ENCODE measurements around the gene SLC4A5.
A peak's percentile ranks its signal among the peaks of the same experiment; 100 is the strongest.
"Not testable (repeated sequence)": the region's sequence is repeated elsewhere in the genome, so short reads cannot be mapped to it uniquely, and the experiment has no call there.

SLC4A5 gene

GRCh38 chr2:74368499-74368898 lies 25.3 kb upstream of the SLC4A5 start:
- no peak overlapping the region for H3K4me3 ChIP-seq (ENCODE audit: low read length)
- no peak for DNase-seq (ENCODE audit: low read depth, low spot score)

- no peak for DNase-seq (ENCODE audit: low read depth, low spot score)
- no peak overlapping the region for H3K4me3 ChIP-seq (ENCODE audit: low read length)
These were observed 24.6 kb upstream of the SLC4A5 start for GRCh38 chr2:74367789-74368188.

- no peak overlapping the region for H3K4me3 ChIP-seq (ENCODE audit: low read length)
- no peak for DNase-seq (ENCODE audit: low read depth, low spot score)
These were observed 22.8 kb upstream of the SLC4A5 start for GRCh38 chr2:74366036-74366435.

GRCh38 chr2:74364533-74365505 lies 21.6 kb upstream of the SLC4A5 start:
- no peak for DNase-seq (ENCODE audit: low read depth, low spot score)
- H3K4me3 ChIP-seq (ENCODE audit: low read length): no peak overlapping the region

DNA sequence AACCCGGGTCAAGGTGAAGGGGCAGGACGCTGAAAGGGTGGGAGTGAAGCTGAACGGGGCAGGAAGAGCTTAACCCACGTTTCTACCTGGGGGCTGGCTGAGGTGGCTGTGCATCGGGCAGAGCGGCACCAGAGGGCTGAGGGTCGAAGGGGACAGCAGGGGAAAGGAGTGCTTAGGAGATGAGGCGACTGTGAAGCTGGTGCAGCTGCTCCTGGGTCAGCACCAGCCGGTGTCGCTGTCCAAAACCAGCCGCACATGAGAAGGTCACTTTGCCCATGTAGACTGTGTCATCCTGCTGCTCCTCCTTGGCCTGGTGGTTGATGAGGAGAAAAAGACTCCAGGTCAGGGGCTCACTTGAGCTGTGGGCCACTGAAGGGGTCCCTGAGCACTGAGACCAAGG lies 18.1 kb upstream of the SLC4A5 start:
- DNase-seq (ENCODE audit: low read depth, low spot score): no peak
- no peak overlapping the region for H3K4me3 ChIP-seq (ENCODE audit: low read length)

- H3K4me3 ChIP-seq (ENCODE audit: low read length): no peak overlapping the region
- DNase-seq (ENCODE audit: low read depth, low spot score): no peak
These were observed 14.4 kb upstream of the SLC4A5 start for GRCh38 chr2:74357627-74358026.

GRCh38 chr2:74349889-74350288 lies 6.7 kb upstream of the SLC4A5 start:
- H3K4me3 ChIP-seq (ENCODE audit: low read length): no peak overlapping the region
- DNase-seq (ENCODE audit: low read depth, low spot score): no peak

- DNase-seq (ENCODE audit: low read depth, low spot score): no peak
- H3K4me3 ChIP-seq (ENCODE audit: low read length): no peak overlapping the region
These were observed 4.5 kb upstream of the SLC4A5 start for GRCh38 chr2:74347742-74348141.

GRCh38 chr2:74347303-74347702 lies 4.1 kb upstream of the SLC4A5 start:
- H3K4me3 ChIP-seq (ENCODE audit: low read length): no peak overlapping the region
- DNase-seq (ENCODE audit: low read depth, low spot score): no peak

DNA sequence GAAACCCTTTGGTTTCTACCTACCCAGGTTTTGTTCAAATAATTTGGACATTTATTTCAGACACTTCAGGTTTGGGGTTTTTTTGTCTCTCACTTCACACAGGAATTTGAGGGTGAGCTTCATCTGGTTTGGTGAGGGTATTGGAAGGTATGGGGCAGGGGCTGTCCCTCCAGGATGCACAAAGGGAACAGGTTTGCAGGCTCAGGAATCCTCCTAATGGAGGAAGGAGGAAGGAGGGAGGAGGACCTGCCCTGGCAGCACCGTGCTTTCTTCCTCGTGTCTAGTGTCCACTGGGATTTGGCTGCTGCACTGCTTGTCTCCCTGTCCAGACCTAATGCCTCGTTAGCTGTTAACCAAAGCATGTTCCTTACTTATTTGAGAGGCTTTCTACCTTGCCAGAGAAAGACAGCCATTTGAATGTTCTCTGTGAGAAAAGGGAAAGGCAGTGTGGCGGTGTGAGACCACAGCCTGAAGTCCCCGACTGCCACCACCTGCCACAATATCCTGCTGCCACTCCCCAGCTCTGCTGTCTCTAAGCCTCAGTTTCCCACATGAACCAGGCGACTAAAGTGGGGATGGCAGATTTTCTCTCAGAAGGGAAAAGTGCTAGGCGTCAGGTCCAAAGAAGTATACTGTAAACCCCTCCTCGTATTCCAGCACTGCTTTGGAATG lies 2.2 kb upstream of the SLC4A5 start:
- H3K4me3 ChIP-seq (ENCODE audit: low read length): no peak overlapping the region
- DNase-seq (ENCODE audit: low read depth, low spot score): peak; percentile 10

- H3K4me3 ChIP-seq (ENCODE audit: low read length); DNase-seq (ENCODE audit: low read depth, low spot score): not testable (repeated sequence)
These were observed 7.0 kb downstream of the SLC4A5 start for GRCh38 chr2:74336227-74336626.

DNA sequence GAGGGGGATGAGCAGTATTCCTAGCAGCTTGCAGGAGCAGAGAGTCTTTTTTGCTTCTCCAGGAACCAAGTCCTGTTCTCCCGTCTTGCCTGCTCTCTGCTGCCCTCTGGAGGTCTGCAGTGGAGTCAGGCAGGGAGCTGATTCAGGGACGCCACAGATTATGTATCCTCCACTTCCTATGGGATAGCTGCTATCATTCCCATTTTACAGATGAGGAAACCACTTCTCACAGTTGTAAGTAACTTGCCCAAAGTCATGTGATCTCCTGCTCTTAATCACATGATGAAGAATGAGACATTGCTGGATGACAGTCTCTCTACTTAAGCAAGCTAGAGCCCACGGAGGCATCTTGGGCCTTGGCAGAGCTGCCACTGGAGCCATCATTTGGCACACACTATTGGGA lies 8.3 kb downstream of the SLC4A5 start:
- no peak overlapping the region for H3K4me3 ChIP-seq (ENCODE audit: low read length)
- DNase-seq (ENCODE audit: low read depth, low spot score): peak; percentile 38

DNA sequence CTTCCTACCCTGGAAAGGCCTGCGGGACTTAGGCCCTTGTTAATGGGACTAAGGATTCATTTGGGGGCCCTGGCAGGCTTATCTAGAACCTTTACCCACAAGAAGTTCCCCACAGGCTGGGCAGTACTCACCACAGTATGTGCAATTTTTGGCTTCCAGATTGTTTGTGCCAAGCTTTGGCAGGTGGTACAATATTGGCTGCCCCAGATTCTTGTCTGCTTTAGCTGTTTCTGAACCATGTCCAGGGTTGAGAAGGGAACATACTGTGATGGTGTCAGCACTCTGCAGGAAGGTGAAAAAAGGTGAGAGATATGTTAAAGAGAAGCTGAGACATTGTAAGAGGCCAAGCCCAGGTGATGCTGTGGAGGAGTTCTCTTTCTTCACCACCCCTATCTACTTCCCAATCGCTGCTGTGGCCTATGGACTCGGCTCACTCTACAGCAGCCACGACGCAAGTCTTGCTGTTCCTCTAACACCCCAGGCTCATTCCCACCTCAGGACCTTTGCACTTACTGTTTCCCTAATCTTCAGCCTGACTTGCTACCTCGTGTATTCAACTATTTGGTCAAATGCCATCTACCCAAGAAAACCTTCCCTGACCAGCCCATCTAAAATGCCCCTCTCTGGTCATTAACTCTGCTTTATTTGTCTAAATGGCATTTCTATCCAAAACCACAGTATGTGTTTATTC lies 9.2 kb downstream of the SLC4A5 start:
- no peak for DNase-seq (ENCODE audit: low read depth, low spot score)

DNA sequence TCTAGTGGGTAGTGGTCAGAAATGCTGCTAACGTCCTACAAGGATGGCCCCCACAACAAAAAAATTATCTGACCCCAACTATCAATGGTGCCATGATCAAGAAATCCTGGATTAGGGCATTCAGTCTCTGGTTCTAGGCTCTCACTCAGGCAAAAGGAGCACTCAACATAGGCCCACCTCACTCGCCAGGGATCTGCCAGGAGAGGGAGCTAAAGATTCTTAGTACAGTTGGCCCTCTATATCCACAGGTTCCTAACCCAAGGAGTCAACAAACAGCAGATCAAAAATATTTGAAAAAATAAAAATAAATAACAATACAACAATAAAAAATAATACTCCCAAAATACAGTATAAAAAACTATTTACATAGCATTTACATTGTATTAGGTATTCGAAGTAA lies 10.0 kb downstream of the SLC4A5 start:
- H3K4me3 ChIP-seq (ENCODE audit: low read length): no peak overlapping the region
- DNase-seq (ENCODE audit: low read depth, low spot score): peak; percentile 20

More for the DNA sequence above, 9.2 kb downstream of the SLC4A5 start:
- H3K4me3 ChIP-seq (ENCODE audit: low read length): no peak overlapping the region

DNA sequence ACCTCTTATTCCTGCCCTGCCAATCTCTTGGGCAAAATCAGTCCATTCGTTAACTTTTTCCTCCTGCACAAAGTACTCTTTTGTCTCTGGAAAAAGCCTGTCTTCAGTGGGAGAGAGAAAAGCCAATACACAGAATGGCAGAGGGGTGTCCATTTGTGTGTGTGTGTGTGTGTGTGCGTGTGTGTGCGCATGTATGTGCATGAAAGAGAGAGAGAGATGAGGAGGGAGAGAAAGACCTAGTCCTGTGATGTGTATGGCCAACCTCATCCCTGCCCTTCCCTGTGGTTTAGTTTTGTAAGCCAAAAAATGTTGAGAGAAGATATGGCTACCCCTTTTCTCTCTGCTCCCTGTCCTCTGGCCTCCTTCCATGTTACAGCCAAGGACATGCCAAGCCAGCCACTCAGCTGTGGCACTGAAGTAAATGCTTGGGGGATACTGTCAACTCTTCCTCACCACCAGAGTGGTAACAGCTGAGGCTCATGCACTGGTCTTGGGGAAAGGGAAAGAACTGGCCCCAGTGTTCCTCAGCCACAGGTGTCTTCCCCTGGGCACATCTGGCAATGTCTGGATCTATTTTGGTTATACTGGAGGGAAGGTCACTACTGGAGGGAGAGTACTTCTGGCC lies 10.6 kb downstream of the SLC4A5 start:
- no peak overlapping the region for H3K4me3 ChIP-seq (ENCODE audit: low read length)
- DNase-seq (ENCODE audit: low read depth, low spot score): no peak

DNA sequence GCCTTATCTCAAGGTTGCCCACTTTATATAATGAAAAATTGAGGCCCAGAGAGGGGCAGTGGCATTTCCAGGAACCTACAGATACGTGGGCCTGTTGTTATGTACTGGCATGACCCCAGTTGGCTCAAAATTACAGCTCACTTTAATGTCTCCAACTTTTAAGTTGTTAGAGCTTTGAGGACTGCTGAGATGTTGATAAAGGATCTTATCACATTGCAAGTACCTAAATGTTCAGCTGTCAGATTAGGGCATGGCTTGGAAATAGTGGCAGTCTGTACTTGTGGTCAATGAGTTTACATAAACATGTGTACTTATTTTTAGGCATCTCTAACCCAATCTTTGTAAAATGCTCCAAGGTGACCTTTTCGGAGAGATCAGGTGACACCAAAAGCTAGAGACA lies 14.6 kb downstream of the SLC4A5 start:
- no peak overlapping the region for H3K4me3 ChIP-seq (ENCODE audit: low read length)
- no peak for DNase-seq (ENCODE audit: low read depth, low spot score)

DNA sequence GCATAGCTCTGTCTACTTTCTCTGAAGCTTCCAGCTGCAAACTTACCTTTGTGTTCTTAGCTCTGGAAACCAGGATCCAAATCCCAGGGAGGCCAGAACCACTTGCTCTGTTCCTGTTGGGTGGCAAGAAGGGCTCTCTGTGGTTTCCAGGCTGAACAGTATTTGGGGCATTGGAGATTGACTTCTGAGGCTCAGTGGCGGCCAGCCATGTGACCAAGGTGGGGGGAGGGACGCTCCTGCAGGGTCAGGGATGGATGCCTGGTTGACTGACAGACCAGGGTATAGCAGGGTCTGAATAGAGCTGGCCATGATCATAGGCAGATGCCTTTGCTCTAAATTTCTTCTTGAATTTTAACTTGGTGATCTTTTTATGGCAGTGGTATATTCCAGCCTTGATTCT lies 15.1 kb downstream of the SLC4A5 start:
- no peak for DNase-seq (ENCODE audit: low read depth, low spot score)
- H3K4me3 ChIP-seq (ENCODE audit: low read length): no peak overlapping the region

DNA sequence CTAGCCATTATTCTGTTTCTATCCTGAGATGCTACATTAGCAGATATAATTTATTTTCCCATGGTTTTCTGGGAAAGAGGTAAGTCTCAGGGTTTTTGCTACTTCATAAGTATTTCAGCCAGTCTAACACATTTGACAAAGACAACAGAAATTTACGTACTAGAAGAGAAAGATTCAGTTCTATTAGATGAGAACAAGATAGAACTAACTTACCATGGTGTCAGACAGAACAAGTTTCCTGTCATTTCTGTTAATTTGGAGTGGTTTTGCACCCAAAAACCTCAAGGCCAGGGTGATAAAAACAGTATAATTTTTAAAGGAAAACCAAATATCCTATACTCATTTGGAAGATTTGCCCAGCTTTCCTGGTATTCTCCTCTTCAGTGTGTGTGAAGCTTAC lies 15.6 kb downstream of the SLC4A5 start:
- no peak for DNase-seq (ENCODE audit: low read depth, low spot score)
- no peak overlapping the region for H3K4me3 ChIP-seq (ENCODE audit: low read length)

- DNase-seq (ENCODE audit: low read depth, low spot score): no peak
- no peak overlapping the region for H3K4me3 ChIP-seq (ENCODE audit: low read length)
These were observed 16.0 kb downstream of the SLC4A5 start for GRCh38 chr2:74327199-74327598.

Data from Jurkat, Clone E6-1 (cell line).